Stimulated activated CD4-positive, alpha-beta T cell treated with anti-CD3 and anti-CD28 coated beads, TNF-alpha, amount 100 ng/mL, for 48 hours (primary cell): Measurements from ENCODE around the gene SPDYC.

Experiments
- DNase-seq, 3 donors: peaks; one replicate each; pipeline ENCODE4 v3.0.0-alpha.2; 2020; ENCODE audit warnings: low read depth in 3 of 3

Gene SPDYC, protein sequence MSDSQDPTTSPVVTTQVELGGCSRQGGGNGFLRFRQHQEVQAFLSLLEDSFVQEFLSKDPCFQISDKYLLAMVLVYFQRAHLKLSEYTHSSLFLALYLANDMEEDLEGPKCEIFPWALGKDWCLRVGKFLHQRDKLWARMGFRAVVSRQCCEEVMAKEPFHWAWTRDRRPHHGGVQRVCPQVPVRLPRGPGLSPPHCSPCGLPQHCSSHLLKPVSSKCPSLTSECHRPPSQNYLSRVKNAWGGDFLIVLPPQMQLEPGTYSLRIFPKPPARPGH

DNA sequence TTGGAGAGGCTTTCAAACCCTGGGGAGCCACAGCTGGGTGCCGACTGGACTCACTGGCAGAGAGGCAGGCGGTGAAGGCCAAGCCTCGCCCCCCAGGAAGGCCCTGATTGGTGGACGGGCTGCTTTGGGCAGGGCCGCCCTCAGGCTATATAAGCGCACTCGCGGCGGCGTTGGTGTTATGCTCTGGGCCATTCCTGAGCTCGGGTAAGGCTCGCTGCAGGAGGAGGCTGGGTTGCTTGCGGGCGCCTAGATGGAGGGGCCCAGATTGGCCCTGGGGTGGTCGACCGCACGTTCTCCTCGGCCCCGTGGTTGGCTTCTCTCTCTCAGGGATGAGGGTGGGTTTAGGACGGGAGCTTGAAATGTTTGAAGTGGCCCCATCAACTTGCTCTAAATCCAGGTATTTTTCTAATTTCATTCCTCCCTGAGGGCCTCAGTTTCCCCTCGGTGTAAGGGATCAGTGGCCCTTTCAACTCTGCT lies at the start of gene SPDYC:
Gene SPDYC, plus strand, starts transcription at position 176 of the 477 bp plus-strand sequence. CDS start 1,125 bp downstream, outside the sequence.
- no peak for DNase-seq

DNA sequence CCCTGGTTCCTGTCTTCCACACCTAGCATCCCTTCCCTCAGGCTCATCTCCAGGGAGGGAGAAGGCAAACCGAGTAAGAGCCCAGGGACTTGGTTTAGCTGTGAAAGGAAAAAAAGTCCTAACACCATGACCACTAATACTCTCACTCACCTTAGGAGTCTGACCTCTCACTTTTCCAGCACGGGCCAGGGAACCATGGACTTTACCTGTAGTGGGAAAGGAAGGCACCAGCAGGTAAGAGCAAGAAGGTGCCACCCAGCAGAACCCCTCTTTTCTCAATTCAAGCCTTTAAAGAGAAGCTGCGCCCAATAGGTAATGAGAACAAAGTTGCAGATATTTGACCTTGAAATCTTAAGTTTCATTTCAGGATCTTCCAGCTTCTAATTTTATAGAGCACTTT lies 49.2 kb upstream of the SPDYC start:
- DNase-seq = no peak

DNA sequence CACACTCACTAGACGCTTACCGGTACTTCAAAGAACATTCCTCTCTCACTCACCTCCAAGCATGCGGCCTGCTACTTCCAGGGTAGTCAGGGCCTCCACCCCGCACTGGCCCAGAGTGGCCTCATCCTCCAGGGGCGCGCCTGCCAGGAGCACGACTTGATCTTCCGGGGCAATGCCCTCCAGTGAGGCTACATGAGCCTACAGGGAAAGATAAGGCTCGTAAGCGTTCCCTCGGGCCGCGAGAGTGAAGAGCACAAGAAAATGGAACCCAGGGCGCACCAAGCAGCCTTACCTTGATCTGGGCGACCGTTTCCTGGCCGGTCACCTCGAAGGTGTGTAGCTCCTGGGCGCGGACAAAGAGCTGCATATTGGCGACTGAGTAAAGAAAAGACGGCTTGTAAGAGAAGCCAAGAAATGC lies 48.6 kb upstream of the SPDYC start:
- DNase-seq = no peak

DNA sequence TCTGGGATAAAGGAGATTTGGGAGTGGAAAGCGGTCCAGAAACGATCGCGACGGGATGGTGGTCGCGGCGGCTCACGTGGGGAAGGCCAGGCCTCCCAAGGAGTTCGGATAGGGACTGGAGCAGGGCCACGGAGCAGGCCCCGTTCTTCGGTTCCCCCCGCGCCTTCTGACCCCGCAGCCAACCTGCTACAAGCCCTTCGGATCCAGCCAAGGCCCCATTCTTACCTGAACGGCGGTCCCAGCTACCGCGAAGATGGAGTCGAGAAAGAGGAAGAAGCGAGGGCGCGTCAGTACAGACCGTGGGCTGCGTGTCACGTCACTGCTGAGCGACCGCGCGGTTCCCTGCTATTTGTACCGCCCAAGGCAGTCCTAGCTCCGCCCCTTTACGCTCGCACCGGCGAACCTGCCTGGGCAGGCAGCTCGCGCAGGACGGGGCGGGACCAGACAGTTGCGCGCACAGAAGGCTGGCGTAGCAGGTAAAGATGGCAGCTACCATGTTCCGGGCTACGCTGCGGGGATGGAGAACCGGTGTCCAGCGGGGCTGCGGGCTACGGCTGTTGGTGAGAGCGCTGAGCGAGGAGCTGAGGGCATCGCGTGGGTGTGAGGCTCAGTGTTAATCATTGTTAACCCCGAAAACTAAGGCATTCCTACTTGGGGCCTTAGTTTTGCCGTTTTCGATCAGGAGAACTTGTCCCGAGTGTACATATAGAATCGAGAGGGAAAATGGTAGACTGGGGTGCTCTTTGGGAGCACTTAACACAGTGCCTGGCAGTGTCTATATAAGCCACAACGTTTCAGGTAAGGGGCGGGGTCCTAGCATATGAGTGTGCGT lies 48.0 kb upstream of the SPDYC start, which contains the start of the genes FAU and MRPL49:
Gene FAU, minus strand, starts transcription at position 270 of the 832 bp plus-strand sequence. CDS start 321 bp downstream, outside the sequence.
Gene MRPL49, plus strand, starts transcription at position 457 of the 832 bp plus-strand sequence. Its CDS starts 26 bp downstream, at position 483.
- peak; percentile 97 to 99 (median 98) for DNase-seq

DNA sequence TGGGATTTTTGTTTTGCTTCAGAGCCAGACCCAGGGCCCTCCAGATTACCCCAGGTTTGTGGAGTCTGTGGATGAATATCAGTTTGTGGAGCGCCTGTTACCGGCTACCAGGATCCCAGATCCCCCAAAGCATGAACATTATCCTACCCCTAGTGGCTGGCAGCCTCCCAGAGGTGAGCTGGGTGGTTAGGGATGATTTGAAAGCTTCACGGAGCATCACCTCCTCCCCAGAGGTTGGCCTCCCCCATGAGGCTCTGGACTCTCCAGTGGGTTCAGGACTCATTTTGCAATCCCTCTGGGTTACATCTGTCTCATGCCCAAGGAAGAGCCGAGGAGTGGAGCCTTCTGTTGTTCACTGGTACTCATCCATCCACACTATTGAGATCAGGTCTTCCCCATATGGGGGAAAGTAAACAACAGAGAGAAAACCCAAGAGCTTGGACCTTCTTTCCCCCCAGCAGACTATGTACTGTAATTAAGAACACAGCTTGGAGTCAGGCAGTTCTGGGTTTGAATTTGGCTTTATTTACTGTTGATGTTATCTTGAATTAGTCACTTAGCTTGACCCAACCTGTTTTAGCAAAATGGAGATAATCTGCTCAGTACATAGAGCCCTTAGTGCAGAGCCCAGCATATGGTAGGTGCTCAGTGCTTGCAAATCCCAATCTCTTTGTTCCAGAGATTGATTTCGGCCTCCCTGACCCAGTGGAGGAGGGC lies 45.4 kb upstream of the SPDYC start:
- no peak for DNase-seq

DNA sequence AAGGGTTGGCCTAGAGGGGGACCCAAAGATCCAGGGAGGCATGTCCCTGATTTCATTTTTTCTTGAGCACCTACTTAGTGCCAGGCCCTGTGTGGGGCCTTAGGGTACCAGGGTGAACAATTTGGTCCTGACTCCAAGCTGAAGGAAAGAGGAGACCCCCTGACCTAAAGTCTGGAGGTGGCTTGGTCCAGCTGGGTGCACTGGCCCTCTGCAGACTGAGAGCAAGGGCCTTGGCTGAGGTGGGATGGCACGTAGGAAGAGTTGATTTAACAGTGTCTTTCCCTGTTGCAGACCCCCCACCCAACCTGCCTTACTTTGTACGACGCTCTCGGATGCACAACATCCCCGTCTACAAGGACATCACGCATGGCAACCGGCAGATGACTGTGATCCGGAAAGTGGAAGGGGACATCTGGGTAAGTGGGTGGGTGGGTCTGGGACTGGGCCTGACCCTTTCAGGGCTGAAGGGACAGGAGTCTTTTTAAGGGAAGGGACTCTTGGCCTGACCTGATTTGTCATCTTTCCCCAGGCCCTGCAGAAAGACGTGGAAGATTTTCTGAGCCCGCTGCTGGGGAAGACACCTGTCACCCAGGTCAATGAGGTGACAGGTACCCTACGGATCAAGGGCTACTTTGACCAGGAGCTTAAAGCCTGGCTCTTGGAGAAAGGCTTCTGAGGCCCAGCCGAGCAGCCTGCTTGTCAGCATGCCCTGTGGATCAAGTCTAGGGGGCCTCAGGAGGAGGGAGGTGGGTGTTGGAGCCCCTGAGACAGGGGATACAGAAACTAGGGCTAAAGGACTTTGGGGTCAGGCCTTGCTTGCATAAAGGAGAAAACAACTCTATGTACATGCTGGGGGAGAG lies 44.6 kb upstream of the SPDYC start:
- no peak for DNase-seq

DNA sequence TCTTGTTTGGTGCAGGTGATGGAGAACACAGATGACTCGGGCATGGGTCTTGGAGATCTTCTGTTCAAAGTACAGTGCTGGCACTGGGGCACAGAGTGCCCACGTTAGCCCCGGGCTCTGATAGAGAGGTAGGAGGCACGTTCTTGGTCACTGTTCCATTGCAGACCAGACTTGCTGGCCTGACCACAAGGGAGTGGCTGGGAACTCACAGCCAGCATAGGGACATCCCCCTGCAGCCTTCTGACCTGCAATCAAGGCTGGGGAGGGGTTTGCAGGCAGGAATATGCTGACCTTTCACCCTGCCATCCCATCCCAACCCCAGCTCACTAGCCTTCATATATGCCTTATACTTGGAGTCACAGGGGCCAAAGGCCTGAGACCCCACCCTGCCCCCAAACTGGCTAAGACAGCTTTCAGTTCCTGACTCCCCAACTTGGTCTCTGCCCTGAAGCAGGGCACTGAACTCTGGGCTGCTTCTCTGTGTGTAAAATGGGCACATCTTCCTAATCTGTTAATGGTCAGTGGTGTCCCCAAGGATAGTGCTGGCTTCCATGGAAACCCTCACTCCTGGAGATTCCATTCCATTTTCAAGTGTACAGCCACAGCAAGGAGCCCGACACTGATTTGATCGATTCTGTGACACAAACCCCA lies 43.3 kb upstream of the SPDYC start:
- no peak for DNase-seq

DNA sequence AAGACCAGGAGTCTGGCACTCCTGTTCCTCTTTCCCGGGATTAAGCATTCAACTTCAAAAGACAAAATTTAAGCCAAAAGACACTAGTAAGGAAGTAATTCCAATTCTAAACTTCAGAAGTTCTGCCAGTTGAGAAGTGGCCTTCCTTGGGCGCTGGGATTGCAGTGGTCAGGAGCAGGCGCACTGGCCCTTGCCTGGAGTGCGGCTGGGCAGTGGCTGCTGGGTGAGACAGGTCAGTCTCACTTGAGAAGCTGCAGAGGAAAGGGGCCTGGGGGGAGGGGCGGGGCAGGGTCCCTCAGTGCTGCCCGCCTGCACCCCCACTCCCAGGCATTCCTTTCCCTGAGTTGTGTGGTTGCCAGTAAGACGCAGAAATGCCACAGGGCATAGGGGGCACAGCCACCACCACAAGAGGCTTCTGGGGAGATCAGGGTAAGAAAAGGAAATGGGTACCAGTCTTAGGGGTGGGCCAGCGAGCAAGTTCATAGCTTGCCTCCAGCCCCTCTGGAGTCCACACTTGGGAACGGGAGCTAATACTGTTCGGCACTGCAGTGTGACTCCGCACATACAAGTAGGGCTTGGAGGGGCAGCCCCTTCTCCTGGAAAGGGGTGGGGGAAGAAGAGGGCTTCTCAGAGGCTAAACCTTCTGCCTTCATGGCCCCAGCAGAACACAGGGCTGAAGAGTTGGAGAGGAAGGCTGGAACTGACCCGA lies 42.4 kb upstream of the SPDYC start:
- no peak for DNase-seq

DNA sequence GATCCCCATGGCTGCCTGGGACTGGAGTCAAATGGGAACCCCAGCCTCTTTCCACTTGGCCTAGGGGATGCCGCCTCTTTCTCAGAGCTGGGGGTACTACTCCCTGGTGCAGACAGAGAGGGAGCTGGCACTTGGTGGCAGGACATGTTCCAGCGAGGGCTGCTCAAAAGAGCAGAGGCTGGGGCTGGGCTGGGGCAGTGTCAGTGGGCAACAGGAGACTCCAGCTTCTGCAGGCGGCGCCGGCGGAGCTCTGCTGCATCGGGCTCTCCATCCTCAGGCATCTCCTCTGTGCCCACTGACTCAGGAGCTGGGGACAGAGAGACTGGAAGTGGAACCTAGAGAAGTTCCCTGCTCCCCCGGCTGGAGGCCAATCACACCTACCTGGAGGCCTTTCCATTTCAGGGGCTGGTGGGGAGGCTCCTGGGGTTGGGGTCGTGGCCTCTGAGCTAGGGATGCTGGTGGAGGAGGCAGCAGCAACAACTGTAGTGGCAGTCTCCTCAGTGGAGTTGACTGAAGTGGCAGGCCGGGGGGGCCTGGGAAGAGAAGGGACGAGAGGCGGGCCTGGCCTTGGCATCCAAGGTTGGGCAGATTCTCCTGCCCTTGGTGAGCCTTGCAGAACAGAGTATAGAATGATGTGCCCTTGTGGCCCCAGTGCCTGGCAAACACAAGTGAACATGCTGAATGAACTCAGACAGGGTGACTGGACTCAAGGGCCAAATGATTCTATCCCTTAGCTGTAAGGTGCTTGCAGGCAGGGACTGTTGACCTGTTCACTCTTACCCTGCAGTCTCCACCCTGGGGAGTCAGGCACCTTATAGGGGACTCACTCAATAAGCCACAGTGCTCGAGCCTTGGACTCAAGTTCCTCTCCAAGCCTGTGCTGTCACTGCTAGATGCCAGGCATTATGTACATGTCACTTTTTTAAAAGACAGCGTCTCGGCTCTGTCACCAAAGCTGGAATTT lies 41.6 kb upstream of the SPDYC start:
- DNase-seq = no peak

DNA sequence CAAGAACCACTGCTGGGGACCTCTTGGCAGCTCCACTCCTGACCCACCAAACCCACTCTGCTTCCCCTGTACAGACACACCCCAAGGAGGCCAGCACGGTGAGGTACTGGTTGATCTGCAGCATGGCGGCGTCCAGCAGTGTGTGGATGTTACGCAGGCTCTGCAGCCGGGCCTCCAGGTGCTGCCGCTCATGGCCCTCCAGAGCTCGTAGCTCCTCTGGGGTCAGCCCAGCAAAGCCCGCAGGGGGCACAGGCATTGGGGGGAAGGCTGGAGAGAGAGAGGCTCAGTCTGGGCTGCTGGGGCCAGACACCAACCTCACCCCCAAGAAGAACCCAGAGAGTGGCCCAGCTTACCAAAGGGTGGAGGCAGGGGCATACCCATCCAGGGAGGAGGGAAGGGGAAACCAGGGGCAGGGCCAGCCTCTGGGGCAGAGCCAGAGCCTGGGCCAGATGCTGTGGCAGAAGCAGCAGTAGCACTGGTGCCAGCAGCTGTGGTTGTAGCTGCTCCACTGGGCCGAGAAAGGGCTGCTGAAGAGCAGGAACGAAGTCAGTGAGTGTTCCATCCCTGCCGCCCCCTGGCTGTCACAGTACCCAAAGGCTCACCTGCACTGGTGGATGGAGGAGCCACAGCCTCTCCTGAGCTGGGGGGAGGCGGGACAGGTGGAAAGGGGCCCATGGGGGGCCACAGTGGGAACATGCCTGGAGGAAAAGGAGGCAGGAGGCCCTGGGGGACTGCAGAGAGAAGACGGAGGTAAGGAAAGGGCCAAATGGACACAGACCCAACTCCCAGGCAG lies 40.2 kb upstream of the SPDYC start:
- no peak for DNase-seq

DNA sequence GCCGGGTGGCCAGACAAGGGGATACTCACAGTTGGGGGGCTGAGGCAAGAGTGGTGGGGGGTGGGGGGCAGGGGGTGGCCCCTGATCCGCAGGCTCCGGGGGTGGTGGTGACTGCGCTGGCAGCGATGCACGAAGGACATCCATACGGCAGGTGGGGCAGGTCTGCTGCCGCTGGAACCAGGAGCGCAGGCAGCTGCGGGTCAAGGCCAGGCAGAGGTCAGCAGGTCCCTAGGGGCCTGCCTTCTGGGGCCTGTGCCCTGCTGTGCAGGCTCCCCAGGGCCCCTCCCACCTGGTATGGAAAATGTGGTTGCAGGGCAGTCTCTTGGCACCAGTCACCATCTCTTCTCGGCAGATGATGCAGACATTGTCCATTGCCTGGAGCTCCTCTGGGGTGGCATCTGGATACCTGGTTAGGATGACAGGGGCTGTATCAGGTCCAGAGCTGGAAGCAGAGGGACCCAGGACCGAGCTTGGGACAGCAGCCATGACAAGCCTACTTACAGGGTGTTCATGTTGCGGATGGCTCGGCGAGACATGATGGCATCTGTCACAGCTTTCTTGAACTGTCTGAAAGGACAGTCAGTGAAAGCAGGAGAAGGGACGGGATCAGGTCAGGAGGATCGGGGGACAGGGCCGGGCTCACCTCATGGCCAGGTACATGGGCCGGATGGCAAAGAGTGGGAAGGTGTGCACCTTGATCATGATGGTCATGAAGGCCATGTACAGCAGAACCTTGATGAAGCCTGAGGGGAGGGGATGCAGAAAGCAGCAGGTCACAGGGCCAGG lies 39.2 kb upstream of the SPDYC start:
- no peak for DNase-seq

DNA sequence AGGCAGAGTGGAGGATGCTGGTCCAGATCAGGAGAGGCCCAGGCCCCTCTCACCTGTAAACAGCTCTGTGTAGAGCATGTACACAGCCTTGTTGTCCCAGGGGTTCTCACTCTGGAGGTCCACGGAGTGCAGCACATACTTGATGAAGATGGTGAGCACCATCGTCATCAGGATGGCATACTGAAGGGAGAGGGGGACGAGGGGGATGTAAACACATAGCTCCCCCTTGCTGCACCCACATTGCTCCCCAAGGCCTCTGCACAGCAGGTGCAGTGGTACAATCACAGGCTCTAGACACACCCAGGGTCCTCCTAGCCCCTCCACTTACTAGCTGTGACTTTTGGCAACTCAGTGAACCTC lies 38.6 kb upstream of the SPDYC start:
- no peak for DNase-seq

DNA sequence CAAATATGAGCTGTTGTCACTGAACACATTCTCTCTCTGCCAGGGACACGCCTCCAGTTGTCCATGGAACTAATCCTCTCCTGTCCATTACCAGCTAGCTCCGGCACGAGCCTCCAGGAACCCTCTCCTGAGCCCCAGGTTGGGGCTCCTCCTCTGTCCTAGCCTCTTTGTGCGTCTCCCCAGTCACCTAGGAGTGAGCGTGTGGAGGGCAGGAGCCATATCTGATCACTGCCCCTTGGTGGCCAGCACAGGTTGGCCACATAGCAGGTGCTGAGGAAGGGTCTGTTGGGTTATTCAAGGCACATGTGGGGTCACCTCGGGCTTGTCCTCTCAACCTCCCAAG lies 38.2 kb upstream of the SPDYC start:
- DNase-seq = no peak

DNA sequence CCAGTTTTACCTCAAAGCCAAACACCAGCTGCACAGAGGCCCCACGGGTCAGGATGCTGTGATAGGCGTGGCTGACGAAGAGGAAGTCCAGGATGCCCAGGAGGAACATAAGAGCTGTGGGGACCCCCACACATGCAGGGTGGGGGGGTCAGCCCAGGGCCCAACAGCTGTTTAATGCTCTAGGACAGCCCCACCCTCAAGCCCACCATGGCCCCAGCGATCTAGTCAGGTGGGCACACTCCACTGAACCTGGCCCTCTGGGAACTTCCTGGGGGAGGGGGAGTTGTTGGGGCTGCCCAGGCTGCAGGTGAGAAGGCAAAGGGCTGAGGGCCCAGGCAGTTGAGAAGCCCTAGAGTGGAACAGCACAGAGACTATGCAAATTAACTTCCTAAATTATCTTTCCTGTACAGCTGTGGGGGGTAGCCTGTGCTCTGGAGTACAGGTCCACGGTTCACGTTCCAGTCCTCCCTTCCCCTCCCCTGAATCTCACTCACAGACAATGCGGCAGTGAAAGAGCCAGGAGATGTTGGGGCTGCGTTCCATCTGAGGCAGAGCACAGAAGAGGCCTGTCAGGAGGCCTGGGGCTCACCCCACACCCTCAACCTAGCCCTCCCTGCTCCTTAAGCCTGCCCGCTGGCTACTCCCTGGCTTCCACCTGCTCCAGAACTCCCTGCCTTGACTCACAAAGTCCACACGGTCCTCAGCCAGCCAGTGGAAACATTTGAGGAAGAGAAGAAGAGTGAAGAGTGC lies 37.6 kb upstream of the SPDYC start:
- DNase-seq = no peak

DNA sequence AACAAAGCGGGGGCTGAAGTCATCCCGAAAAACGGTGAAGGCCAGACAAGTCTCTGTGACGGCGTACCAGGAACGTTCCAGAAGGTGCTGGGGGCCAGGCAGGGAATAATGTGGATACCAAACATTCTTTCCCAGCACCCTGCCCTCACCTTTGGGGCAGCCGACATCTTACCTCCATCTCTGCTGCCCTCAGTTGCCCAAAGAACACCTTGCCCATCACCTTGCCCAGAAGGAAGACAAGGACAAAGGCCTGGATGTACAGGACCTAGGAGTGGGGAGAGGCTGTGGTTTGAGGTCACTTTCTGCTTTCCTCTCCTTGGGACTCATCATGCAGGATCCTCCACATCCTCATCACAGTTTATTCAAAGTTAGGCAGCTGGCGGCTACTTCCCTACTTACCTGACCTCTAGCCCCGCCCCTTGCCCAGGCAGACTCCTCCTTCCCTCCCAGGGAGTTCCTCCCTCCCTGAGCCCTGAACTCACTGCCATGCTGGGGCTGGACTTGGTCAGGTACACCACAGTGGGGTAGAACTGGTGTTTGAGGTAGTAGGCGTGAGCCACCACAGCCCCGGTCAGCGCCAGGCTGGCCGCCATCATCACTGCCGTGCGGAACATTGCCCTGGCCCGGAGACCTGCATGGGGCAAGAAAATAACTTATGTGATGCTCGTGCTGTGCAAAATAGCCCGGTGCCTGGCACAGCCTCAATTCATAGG lies 36.9 kb upstream of the SPDYC start:
- DNase-seq = peak in 1 of 3 donors; percentile 71

DNA sequence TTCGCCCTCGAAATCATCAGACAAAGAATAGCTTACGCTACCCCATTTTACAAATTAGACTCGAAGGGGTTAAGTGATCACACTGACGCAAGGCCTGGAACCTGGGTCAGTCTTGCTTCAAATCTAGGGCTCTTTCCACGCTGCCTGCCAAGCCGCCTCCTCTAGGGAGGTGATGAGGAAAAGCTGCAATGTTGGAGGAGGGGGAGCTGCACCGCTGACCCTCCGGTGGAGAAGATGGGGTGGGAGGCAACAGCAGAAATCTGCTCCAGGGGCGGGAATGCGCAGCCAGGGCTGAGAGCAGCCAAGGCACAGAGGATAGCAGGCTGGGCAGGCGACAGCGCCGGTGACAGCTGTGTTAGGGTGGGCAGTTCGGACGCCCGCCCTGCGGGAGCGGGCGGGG lies 36.3 kb upstream of the SPDYC start:
- no peak for DNase-seq
